ENCODE data around the gene ZP1.

Gene ZP1

DNA sequence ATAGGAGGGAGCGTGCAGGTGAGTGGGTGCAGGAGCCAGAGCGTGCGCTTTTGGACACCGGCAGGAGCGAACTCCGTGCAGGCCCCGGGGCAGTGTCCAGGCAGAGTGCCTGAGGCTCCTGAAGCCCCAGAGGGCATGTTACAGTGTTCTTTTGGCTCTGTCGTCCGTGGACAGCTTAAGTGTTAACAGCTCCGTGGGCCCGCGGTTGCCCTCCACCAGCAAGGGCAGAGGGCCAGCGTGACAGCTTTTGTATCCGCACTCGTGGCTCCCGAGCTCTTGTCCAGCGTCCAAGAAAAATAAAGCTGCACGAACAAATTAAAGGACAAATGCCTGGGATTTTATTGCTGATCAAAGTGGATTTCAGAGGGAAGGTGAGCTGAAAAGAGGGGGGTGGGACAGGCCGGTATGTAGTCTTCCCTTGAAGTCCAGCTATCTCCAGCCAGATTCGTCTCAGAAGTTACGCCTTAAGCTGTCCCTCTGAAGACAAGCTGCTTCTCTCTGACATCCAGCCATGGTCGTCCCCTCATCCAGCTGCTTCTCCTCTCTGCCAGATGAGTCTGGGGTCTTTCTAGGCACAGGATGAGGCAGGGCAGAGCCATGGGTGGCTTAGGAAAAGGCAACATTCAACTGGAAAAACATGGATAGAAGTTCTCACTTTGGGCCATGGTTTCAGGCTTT is 45.6 kb downstream of the ZP1 start:
- no peaks in the 10 kb centered on the region for H3K9me3 Mint-ChIP-seq
- peaks cover 4% of the 10 kb centered on the region for H3K36me3 Mint-ChIP-seq (ENCODE audit: low read depth)
- peaks cover 43% of the 10 kb centered on the region for H3K4me1 Mint-ChIP-seq (ENCODE audit: low read depth)
- H3K27me3 Mint-ChIP-seq (ENCODE audit: low read depth) = peaks cover 9% of the 10 kb centered on the region
- H3K27ac Mint-ChIP-seq = peak overlapping the region; percentile 95
- peak overlapping the region; percentile 96 for H3K4me3 Mint-ChIP-seq

- Mint-ChIP-seq H3K4me1 (ENCODE audit: low read depth) (peaks cover 43% of the 10 kb centered on the region), H3K4me3 (peak within 1 kb of the TSS; percentile 96)
These were observed 46.7 kb downstream of the ZP1 start, which contains the start of gene TMEM109 for GRCh38 chr11:60913793-60914632. TMEM109 (plus strand) TSS chr11:60914158; CDS start chr11:60919694, 5,536 bp downstream.

GRCh38 chr11:60914633-60915247 is 47.4 kb downstream of the ZP1 start:
- Mint-ChIP-seq H3K36me3 (ENCODE audit: low read depth) (peaks cover 10% of the 10 kb centered on the region), H3K4me1 (ENCODE audit: low read depth) (peaks cover 43% of the 10 kb centered on the region), H3K9me3 (no peaks in the 10 kb centered on the region), H3K4me3 (peak overlapping the region; percentile 96), H3K27me3 (ENCODE audit: low read depth) (no peaks in the 10 kb centered on the region), H3K27ac (peak overlapping the region; percentile 84)

More at GRCh38 chr11:60913793-60914632, 46.7 kb downstream of the ZP1 start, which contains the start of gene TMEM109:
- no peaks in the 10 kb centered on the region for H3K9me3 Mint-ChIP-seq
- H3K27me3 Mint-ChIP-seq (ENCODE audit: low read depth) = peaks cover 6% of the 10 kb centered on the region
- H3K27ac Mint-ChIP-seq = peak within 1 kb of the TSS; percentile 95
- peaks cover 6% of the 10 kb centered on the region for H3K36me3 Mint-ChIP-seq (ENCODE audit: low read depth)

GRCh38 chr11:60915248-60915914 is 48.0 kb downstream of the ZP1 start:
- H3K27ac Mint-ChIP-seq = peak overlapping the region; percentile 84
- H3K9me3 Mint-ChIP-seq = no peaks in the 10 kb centered on the region
- H3K4me1 Mint-ChIP-seq (ENCODE audit: low read depth) = peaks cover 43% of the 10 kb centered on the region
- peak overlapping the region; percentile 96 for H3K4me3 Mint-ChIP-seq
- H3K36me3 Mint-ChIP-seq (ENCODE audit: low read depth) = peaks cover 15% of the 10 kb centered on the region
- no peaks in the 10 kb centered on the region for H3K27me3 Mint-ChIP-seq (ENCODE audit: low read depth)

GRCh38 chr11:60916669-60917206 is 49.4 kb downstream of the ZP1 start:
- Mint-ChIP-seq H3K27me3 (ENCODE audit: low read depth) (no peaks in the 10 kb centered on the region), H3K36me3 (ENCODE audit: low read depth) (peaks cover 23% of the 10 kb centered on the region), H3K9me3 (no peaks in the 10 kb centered on the region), H3K27ac (no peak overlapping the region), H3K4me3 (peak overlapping the region; percentile 19), H3K4me1 (ENCODE audit: low read depth) (peaks cover 37% of the 10 kb centered on the region)

DNA sequence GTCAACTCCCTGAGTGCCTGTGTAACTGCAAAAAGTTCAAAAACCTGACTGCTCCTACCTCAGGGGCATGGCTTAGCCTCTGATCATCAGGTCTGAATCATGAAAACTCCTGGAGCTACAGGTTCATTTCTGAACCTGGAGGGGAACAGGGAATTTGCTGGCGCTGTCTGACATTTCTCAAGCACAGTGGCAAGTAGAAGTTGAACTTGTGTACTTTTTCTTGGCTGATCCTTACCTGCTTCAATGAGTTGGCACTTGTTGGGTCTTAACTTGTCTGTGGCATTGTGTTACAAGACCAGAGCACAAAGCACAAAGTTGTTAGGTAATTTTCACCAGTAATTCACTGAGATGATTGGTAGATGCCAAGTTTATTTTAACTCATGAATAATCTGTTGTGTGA is 49.9 kb downstream of the ZP1 start:
- H3K27me3 Mint-ChIP-seq (ENCODE audit: low read depth) = no peaks in the 10 kb centered on the region
- H3K4me1 Mint-ChIP-seq (ENCODE audit: low read depth) = peaks cover 32% of the 10 kb centered on the region
- no peak overlapping the region for H3K27ac Mint-ChIP-seq
- H3K9me3 Mint-ChIP-seq = no peaks in the 10 kb centered on the region
- H3K4me3 Mint-ChIP-seq = no peak overlapping the region
- H3K36me3 Mint-ChIP-seq (ENCODE audit: low read depth) = peaks cover 26% of the 10 kb centered on the region

DNA sequence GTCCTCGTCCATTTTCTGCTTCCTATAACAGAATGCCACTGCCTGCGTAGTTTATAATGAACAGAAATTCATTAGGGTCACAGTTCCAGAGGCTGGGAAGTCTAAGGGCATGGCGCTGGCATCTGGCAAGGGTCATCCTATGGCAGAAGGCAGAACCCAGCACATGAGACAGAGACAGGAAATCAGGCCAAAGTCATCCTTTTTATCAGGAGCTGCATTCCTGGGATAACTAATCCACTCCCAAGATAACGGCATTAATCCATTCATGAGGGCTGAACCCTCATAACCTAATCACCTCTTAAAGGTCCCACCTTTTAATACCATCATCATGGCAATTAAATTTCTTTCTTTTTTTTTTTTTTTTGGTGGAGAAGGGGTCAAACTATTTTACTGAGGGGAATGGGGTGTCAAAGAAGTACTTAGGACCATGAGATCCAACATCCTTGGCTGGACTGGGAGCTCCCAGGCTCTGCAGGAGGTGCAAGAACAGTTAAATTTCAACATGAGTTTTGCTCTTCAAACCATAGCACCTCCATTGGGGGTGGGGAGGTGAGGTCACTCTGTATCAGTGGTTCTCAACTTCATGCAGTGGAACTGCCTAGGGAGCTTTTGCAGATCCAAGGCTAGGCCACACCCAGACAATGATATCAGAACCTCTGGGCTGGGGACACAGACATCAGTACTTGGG is 51.1 kb downstream of the ZP1 start:
- Mint-ChIP-seq H3K36me3 (ENCODE audit: low read depth) (peaks cover 32% of the 10 kb centered on the region), H3K27me3 (ENCODE audit: low read depth) (no peaks in the 10 kb centered on the region), H3K4me1 (ENCODE audit: low read depth) (peaks cover 27% of the 10 kb centered on the region), H3K27ac (no peak overlapping the region), H3K4me3 (no peak overlapping the region), H3K9me3 (no peaks in the 10 kb centered on the region)

DNA sequence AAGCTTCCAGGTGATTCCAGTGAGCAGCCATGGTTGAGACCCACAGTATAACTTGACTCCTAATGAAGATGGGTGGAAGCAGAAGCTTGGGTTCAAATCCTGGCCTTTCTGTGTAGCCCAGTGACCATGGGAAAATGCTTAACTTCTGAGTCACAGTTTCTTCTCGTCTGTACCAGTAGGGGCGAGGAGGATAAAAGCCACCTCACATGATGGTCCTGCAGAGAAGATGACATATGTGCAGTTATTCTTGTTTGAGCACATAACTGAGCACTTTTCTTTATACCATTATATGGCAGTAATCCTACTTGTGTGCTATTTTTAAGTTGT is 51.6 kb downstream of the ZP1 start:
- H3K4me3 Mint-ChIP-seq = no peak overlapping the region
- H3K4me1 Mint-ChIP-seq (ENCODE audit: low read depth) = peaks cover 23% of the 10 kb centered on the region
- peaks cover 1% of the 10 kb centered on the region for H3K27me3 Mint-ChIP-seq (ENCODE audit: low read depth)
- H3K36me3 Mint-ChIP-seq (ENCODE audit: low read depth) = peaks cover 33% of the 10 kb centered on the region
- H3K9me3 Mint-ChIP-seq = no peaks in the 10 kb centered on the region
- H3K27ac Mint-ChIP-seq = no peak overlapping the region

- Mint-ChIP-seq H3K36me3 (ENCODE audit: low read depth) (peaks cover 33% of the 10 kb centered on the region), H3K27me3 (ENCODE audit: low read depth) (peaks cover 4% of the 10 kb centered on the region), H3K27ac (no peak overlapping the region), H3K4me1 (ENCODE audit: low read depth) (peaks cover 24% of the 10 kb centered on the region), H3K9me3 (no peaks in the 10 kb centered on the region), H3K4me3 (no peak overlapping the region)
These were observed 52.0 kb downstream of the ZP1 start for GRCh38 chr11:60919320-60919719.

GRCh38 chr11:60919956-60920355 is 52.6 kb downstream of the ZP1 start:
- Mint-ChIP-seq H3K9me3 (no peaks in the 10 kb centered on the region), H3K4me3 (no peak overlapping the region), H3K27me3 (ENCODE audit: low read depth) (peaks cover 4% of the 10 kb centered on the region), H3K36me3 (ENCODE audit: low read depth) (peaks cover 33% of the 10 kb centered on the region), H3K4me1 (ENCODE audit: low read depth) (peaks cover 22% of the 10 kb centered on the region), H3K27ac (no peak overlapping the region)

GRCh38 chr11:60921259-60921658 is 53.9 kb downstream of the ZP1 start:
- H3K4me3 Mint-ChIP-seq = no peak overlapping the region
- H3K36me3 Mint-ChIP-seq (ENCODE audit: low read depth) = peaks cover 31% of the 10 kb centered on the region
- H3K4me1 Mint-ChIP-seq (ENCODE audit: low read depth) = peaks cover 21% of the 10 kb centered on the region
- H3K9me3 Mint-ChIP-seq = no peaks in the 10 kb centered on the region
- H3K27ac Mint-ChIP-seq = no peak overlapping the region
- peaks cover 17% of the 10 kb centered on the region for H3K27me3 Mint-ChIP-seq (ENCODE audit: low read depth)

GRCh38 chr11:60921777-60922335 is 54.5 kb downstream of the ZP1 start:
- peaks cover 31% of the 10 kb centered on the region for H3K36me3 Mint-ChIP-seq (ENCODE audit: low read depth)
- no peaks in the 10 kb centered on the region for H3K9me3 Mint-ChIP-seq
- H3K4me1 Mint-ChIP-seq (ENCODE audit: low read depth) = peaks cover 18% of the 10 kb centered on the region
- H3K27me3 Mint-ChIP-seq (ENCODE audit: low read depth) = peaks cover 23% of the 10 kb centered on the region
- no peak overlapping the region for H3K27ac Mint-ChIP-seq
- H3K4me3 Mint-ChIP-seq = no peak overlapping the region

DNA sequence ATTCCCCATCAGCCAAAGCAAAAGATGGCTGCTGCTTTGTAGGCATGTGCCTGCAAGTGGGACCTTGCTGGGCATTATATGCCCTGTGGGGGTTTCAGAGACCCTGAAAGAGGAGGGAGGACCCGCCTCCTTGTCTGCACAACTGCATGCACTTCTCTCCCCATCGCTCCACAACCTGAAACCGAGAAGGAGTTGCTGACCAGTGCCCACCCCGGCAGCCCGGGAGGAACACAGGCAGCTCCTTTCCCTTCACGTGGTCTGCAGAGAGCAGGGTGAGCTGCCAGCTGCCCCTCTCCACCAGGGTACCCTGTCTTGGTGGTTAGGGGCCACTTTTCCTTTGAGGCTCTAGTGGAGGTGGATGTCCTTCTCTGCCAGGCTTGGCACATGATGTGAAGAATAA is 55.6 kb downstream of the ZP1 start:
- Mint-ChIP-seq H3K36me3 (ENCODE audit: low read depth) (peaks cover 29% of the 10 kb centered on the region), H3K9me3 (no peaks in the 10 kb centered on the region), H3K4me1 (ENCODE audit: low read depth) (peaks cover 14% of the 10 kb centered on the region), H3K27ac (no peak overlapping the region), H3K4me3 (no peak overlapping the region), H3K27me3 (ENCODE audit: low read depth) (peaks cover 31% of the 10 kb centered on the region)
